SK-N-SH treated with all-trans-retinoic acid at 6 μM for 48 hours (cell line): ENCODE results near the gene CMBL.

Experiments used
- ATAC-seq: fragments of 200-7000 bp; cut with Tn5 transposase; 3 replicates; pipeline ENCODE4 v1.9.1; 2020; ENCODE audit warnings: mild to moderate bottlenecking, moderate library complexity
- BACH2 ChIP-seq: fragments of 250-450 bp; sonication (Bioruptor Pico); IDR thresholded peaks from 2 replicates; pipeline ENCODE4 v1.9.0; 2021; ENCODE audit warnings: mild to moderate bottlenecking, borderline replicate concordance
- CREB5 ChIP-seq: fragments of 250-450 bp; sonication (Bioruptor Pico); IDR thresholded peaks from 2 replicates; pipeline ENCODE4 v1.5.1; 2020; ENCODE audit warnings: low read depth, mild to moderate bottlenecking, moderate library complexity
- CSDC2 ChIP-seq: fragments of 250-450 bp; sonication (Bioruptor Pico); IDR thresholded peaks from 2 replicates; pipeline ENCODE4 v1.5.0; 2020; ENCODE audit warnings: mild to moderate bottlenecking, moderate library complexity
- CSRNP3 ChIP-seq: fragments of 250-450 bp; sonication (Bioruptor Pico); IDR thresholded peaks from 2 replicates; pipeline ENCODE4 v1.5.1; 2021; ENCODE audit warnings: mild to moderate bottlenecking, moderate library complexity
- GLIS3 ChIP-seq: fragments of 250-450 bp; sonication (Bioruptor Pico); IDR thresholded peaks from 2 replicates; pipeline ENCODE4 v1.5.0; 2020; ENCODE audit warnings: mild to moderate bottlenecking, moderate library complexity
- ISL1 ChIP-seq: fragments of 250-450 bp; sonication (Bioruptor Pico); IDR thresholded peaks from 2 replicates; pipeline ENCODE4 v2.1.2; 2022; ENCODE audit warnings: mild to moderate bottlenecking, moderate library complexity
- POU6F1 ChIP-seq: fragments of 250-450 bp; sonication (Bioruptor Pico); IDR thresholded peaks from 2 replicates; pipeline ENCODE4 v1.8.0; 2021; ENCODE audit warnings: low read depth, mild to moderate bottlenecking, moderate library complexity, borderline replicate concordance
- SNAI2 ChIP-seq: fragments of 250-450 bp; sonication (Bioruptor Pico); IDR thresholded peaks from 2 replicates; pipeline ENCODE4 v1.5.0; 2020; ENCODE audit warnings: mild to moderate bottlenecking, moderate library complexity
- TCF4 ChIP-seq: fragments of 250-450 bp; sonication (Bioruptor Pico); IDR thresholded peaks from 2 replicates; pipeline ENCODE4 v1.8.0; 2021; ENCODE audit warnings: mild to moderate bottlenecking, moderate library complexity, borderline replicate concordance
- TOX ChIP-seq: fragments of 250-450 bp; sonication (Bioruptor Pico); IDR thresholded peaks from 2 replicates; pipeline ENCODE4 v1.8.0; 2021; ENCODE audit warnings: mild to moderate bottlenecking, moderate library complexity, borderline replicate concordance
- TSHZ2 ChIP-seq: fragments of 250-450 bp; sonication (Bioruptor Pico); IDR thresholded peaks from 2 replicates; pipeline ENCODE4 v1.5.0; 2020; ENCODE audit warnings: mild to moderate bottlenecking, moderate library complexity
- ZC3H10 ChIP-seq: fragments of 250-450 bp; sonication (Bioruptor Pico); IDR thresholded peaks from 2 replicates; pipeline ENCODE4 v1.5.1; 2021; ENCODE audit warnings: mild to moderate bottlenecking, moderate library complexity
- ZFP30 ChIP-seq: fragments of 450-650 bp; formaldehyde crosslinking; IDR thresholded peaks from 2 replicates; pipeline ENCODE4 v1.5.0; 2022; ENCODE audit warnings: mild to moderate bottlenecking, moderate library complexity
- ZNF565 ChIP-seq: fragments of 450-650 bp; formaldehyde crosslinking; conservative IDR thresholded peaks from 2 replicates; pipeline ENCODE4 v1.5.0; 2020; ENCODE audit warnings: low read depth, mild to moderate bottlenecking, moderate library complexity
- ZNF8 ChIP-seq: fragments of 450-650 bp; formaldehyde crosslinking; IDR thresholded peaks from 2 replicates; pipeline ENCODE4 v1.5.0; 2020; ENCODE audit warnings: mild to moderate bottlenecking, moderate library complexity

The CMBL gene

GRCh38 chr5:10317825-10318682, 10.4 kb upstream of the CMBL start:
- TF ChIP-seq BACH2 (CRISPR knock-in tag): no peak
- no peak for TF ChIP-seq TOX (CRISPR knock-in tag)
- no peak for TF ChIP-seq POU6F1 (CRISPR knock-in tag)
- TF ChIP-seq ZFP30 (CRISPR knock-in tag): no peak
- TF ChIP-seq SNAI2 (CRISPR knock-in tag): no peak
- TF ChIP-seq ISL1 (CRISPR knock-in tag): no peak
- no peak for TF ChIP-seq ZC3H10
- TF ChIP-seq CREB5 (CRISPR knock-in tag): no peak
- ATAC-seq: peak; percentile 38; the same call in 1 of the 3 replicates

- ATAC-seq: no peak
- TF ChIP-seq ZNF565: no peak
- TF ChIP-seq, all 23 proteins: peak for 0
Observed at GRCh38 chr5:10315824-10316509, 8.3 kb upstream of the CMBL start.

- ATAC-seq: no peak
- TF ChIP-seq CSDC2: no peak
- no peak for TF ChIP-seq TCF4 (CRISPR knock-in tag)
- TF ChIP-seq ZNF8 (CRISPR knock-in tag): no peak
- TF ChIP-seq CSRNP3 (CRISPR knock-in tag): no peak
- TF ChIP-seq ZFP30 (CRISPR knock-in tag): no peak
- TF ChIP-seq TSHZ2 (CRISPR knock-in tag): no peak
Observed at GRCh38 chr5:10315201-10315600, 7.5 kb upstream of the CMBL start.

GRCh38 chr5:10311595-10312425, 4.1 kb upstream of the CMBL start:
- no peak for TF ChIP-seq GLIS3 (CRISPR knock-in tag)
- TF ChIP-seq ZC3H10: no peak
- no peak for TF ChIP-seq POU6F1 (CRISPR knock-in tag)
- TF ChIP-seq CREB5 (CRISPR knock-in tag): no peak
- ATAC-seq: no peak

- ATAC-seq: peak; percentile 39
Observed at GRCh38 chr5:10310835-10311570, 3.3 kb upstream of the CMBL start.
